ENCODE results near the gene IMPDH2.

DNA sequence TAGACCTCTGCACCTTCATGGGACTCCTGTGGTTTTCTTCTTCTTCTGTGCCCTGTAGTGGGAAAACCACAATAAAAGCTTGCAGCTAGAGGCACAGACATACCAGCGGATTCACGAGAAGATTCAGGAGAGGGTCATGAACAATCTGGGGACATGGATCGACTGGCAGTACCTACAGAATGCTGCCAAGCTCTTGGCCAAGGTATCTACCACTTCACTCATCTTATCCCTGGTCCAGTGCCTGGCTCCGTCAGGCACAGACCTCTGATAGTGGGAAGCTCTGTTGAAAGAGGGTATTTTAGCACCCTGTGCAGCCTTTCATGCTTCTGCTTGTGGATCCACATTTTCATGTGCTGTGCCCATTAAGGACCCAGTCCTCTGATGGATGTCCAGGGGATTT is 48.9 kb downstream of the IMPDH2 start:
- TF ChIP-seq, protein P1, sequence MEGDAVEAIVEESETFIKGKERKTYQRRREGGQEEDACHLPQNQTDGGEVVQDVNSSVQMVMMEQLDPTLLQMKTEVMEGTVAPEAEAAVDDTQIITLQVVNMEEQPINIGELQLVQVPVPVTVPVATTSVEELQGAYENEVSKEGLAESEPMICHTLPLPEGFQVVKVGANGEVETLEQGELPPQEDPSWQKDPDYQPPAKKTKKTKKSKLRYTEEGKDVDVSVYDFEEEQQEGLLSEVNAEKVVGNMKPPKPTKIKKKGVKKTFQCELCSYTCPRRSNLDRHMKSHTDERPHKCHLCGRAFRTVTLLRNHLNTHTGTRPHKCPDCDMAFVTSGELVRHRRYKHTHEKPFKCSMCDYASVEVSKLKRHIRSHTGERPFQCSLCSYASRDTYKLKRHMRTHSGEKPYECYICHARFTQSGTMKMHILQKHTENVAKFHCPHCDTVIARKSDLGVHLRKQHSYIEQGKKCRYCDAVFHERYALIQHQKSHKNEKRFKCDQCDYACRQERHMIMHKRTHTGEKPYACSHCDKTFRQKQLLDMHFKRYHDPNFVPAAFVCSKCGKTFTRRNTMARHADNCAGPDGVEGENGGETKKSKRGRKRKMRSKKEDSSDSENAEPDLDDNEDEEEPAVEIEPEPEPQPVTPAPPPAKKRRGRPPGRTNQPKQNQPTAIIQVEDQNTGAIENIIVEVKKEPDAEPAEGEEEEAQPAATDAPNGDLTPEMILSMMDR (IDR thresholded peaks at IDR 0.05 in 4 of 5, conservative IDR thresholded peaks at IDR 0.05 in 1 of 5) = no peak
- no peak for TF ChIP-seq POLR2A (IDR thresholded peaks at IDR 0.05)

Data from gastrocnemius medialis (tissue), 4 donors.